Caco-2 (cell line): ENCODE measurements around the gene IMMP2L. TPM values are rescaled to one million over a fixed set of nuclear protein-coding genes. Genes with fewer than 3 reads are reported as not detected.

Source experiments
- BruUV-seq: library from RNA; stranded (reverse); fragments of 400-500 nt; replicated peaks from 2 replicates; lab custom pipeline; 2021; lab: Mats Ljungman, UMichigan
- CTCF ChIA-PET: fragments of 300-600 bp; sonication (Branson Sonifier 250); formaldehyde crosslinking; loops from one replicate; lab custom pipeline; 2022; ENCODE audit warnings: antibody characterized with exemption; lab: Charles Lee
- POLR2A ChIA-PET: fragments of 300-600 bp; sonication (Branson Sonifier 250); formaldehyde crosslinking; loops from one replicate; lab custom pipeline; 2022; ENCODE audit warnings: antibody characterized with exemption; lab: Charles Lee
- DNase-seq, 2 experiments: peaks; one replicate each; pipeline versions ENCODE4 v3.0.0 to v3.0.0-alpha.2; 2020 to 2022
- H3K27me3 ChIP-seq: replicated peaks from 2 replicates; pipeline ENCODE4 v1.6.0; 2011; ENCODE audit warnings: low read length; ENCODE audit not compliant: control insufficient read depth, insufficient read depth
- H3K36me3 ChIP-seq: 2 replicates; pipeline ENCODE4 v1.5.1; 2011; ENCODE audit warnings: low read length; ENCODE audit not compliant: control insufficient read depth, insufficient read depth
- H3K4me1 ChIP-seq: fragments of 250-450 bp; sonication (Bioruptor Pico); 2 replicates; pipeline ENCODE4 v1.5.1; 2020; ENCODE audit warnings: mild to moderate bottlenecking
- H3K4me3 ChIP-seq: 2 replicates; pipeline ENCODE4 v1.5.1; 2011; ENCODE audit warnings: low read depth, mild to moderate bottlenecking, control low read depth, low read length
- H3K9me3 ChIP-seq: fragments of 250-450 bp; sonication (Bioruptor Pico); 2 replicates; pipeline ENCODE4 v1.5.1; 2020; ENCODE audit warnings: mild to moderate bottlenecking, moderate library complexity
- H3K27ac Mint-ChIP-seq: one replicate; pipeline ENCODE4 v1.8.0; 2022; ENCODE audit warnings: mixed read lengths; ENCODE audit not compliant: unreplicated experiment
- H3K27me3 Mint-ChIP-seq: one replicate; pipeline ENCODE4 v1.8.0; 2022; ENCODE audit warnings: mixed read lengths; ENCODE audit not compliant: insufficient read depth, unreplicated experiment
- H3K36me3 Mint-ChIP-seq: one replicate; pipeline ENCODE4 v1.8.0; 2022; ENCODE audit warnings: mild to moderate bottlenecking, mixed read lengths; ENCODE audit not compliant: insufficient read depth, unreplicated experiment
- H3K4me1 Mint-ChIP-seq: one replicate; pipeline ENCODE4 v1.8.0; 2022; ENCODE audit warnings: low read depth, mixed read lengths; ENCODE audit not compliant: unreplicated experiment
- H3K4me3 Mint-ChIP-seq: one replicate; pipeline ENCODE4 v1.8.0; 2022; ENCODE audit warnings: mild to moderate bottlenecking, moderate library complexity, mixed read lengths; ENCODE audit not compliant: unreplicated experiment
- H3K9me3 Mint-ChIP-seq: one replicate; pipeline ENCODE4 v1.8.0; 2022; ENCODE audit warnings: mixed read lengths; ENCODE audit not compliant: unreplicated experiment
- CTCF ChIP-seq, 2 experiments: fragments of 200-600 bp in 1 of 2; IDR thresholded peaks; 1 replicate in 1 of 2; 2 replicates in 1 of 2; pipeline versions ENCODE4 v1.5.1 to v1.8.0; 2011 to 2022; ENCODE audit warnings: antibody characterized with exemption in 1 of 2, control low read depth in 1 of 2, inconsistent platforms in 1 of 2, low read depth in 1 of 2, low read length in 1 of 2, mild to moderate bottlenecking in 1 of 2, moderate library complexity in 1 of 2; ENCODE audit not compliant: insufficient read depth in 1 of 2, severe bottlenecking in 1 of 2, unreplicated experiment in 1 of 2
- intact Hi-C: fragments of 100-400 bp; cut with micrococcal nuclease; formaldehyde crosslinking; loops from one replicate; pipeline ENCODE4 v1.10.0; 2022; ENCODE audit not compliant: unreplicated experiment
- total RNA-seq: library from RNA; stranded (reverse); gene quantifications from 2 replicates; pipeline ENCODE4 v1.2.3, GENCODE V29; 2022

IMMP2L gene
- total RNA-seq, 1 experiment from 2014 or later, result 9.5 TPM

GRCh38 chr7:111224354-111225231, 337.7 kb downstream of the IMMP2L start:
- POLR2A ChIA-PET, result no interaction called here
- Mint-ChIP-seq H3K9me3 (no peaks in the 10 kb centered on the region), H3K27ac (no peak overlapping the region)

GRCh38 chr7:111223802-111224253, 338.5 kb downstream of the IMMP2L start:
- no peak overlapping the region for H3K27ac Mint-ChIP-seq
- no TSS peak for BruUV-seq
- no peak overlapping the region for H3K4me3 ChIP-seq
- no peaks in the 10 kb centered on the region for H3K36me3 ChIP-seq
- H3K9me3 Mint-ChIP-seq, result no peaks in the 10 kb centered on the region
- H3K4me1 ChIP-seq, result no peaks in the 10 kb centered on the region
- ChIA-PET CTCF (no interaction called here), POLR2A (no interaction called here)
- no peaks in the 10 kb centered on the region for H3K4me1 Mint-ChIP-seq
- no peaks in the 10 kb centered on the region for H3K9me3 ChIP-seq
- H3K4me3 Mint-ChIP-seq, result no peak overlapping the region
- no peaks in the 10 kb centered on the region for H3K27me3 Mint-ChIP-seq
- no peaks in the 10 kb centered on the region for H3K27me3 ChIP-seq
- intact Hi-C loops, result no loop called here
- no peaks in the 10 kb centered on the region for H3K36me3 Mint-ChIP-seq
- TF ChIP-seq CTCF (IDR thresholded peaks at IDR 0.05; ENCODE audit: insufficient read depth in 1 of 2, low read depth in 1 of 2, low read length in 1 of 2, severe bottlenecking in 1 of 2, unreplicated experiment in 1 of 2), result no peak
- no peak for DNase-seq

More at GRCh38 chr7:111224354-111225231, 337.7 kb downstream of the IMMP2L start:
- no peak for DNase-seq
- no peaks in the 10 kb centered on the region for H3K36me3 ChIP-seq
- no TSS peak for BruUV-seq
- no peak overlapping the region for H3K4me3 ChIP-seq
- no peaks in the 10 kb centered on the region for H3K27me3 ChIP-seq
- TF ChIP-seq CTCF (IDR thresholded peaks at IDR 0.05; ENCODE audit: insufficient read depth in 1 of 2, low read depth in 1 of 2, low read length in 1 of 2, severe bottlenecking in 1 of 2, unreplicated experiment in 1 of 2), result no peak
- peaks cover 4% of the 10 kb centered on the region; the same call in 1 of the 2 replicates for H3K4me1 ChIP-seq
- peaks cover 5% of the 10 kb centered on the region for H3K4me1 Mint-ChIP-seq
- H3K36me3 Mint-ChIP-seq, result no peaks in the 10 kb centered on the region
- CTCF ChIA-PET, result no interaction called here
- intact Hi-C loops, result no loop called here
- H3K27me3 Mint-ChIP-seq, result no peaks in the 10 kb centered on the region
- H3K9me3 ChIP-seq, result no peaks in the 10 kb centered on the region
- H3K4me3 Mint-ChIP-seq, result no peak overlapping the region

- ChIA-PET CTCF (no interaction called here), POLR2A (no interaction called here)
- Histone ChIP-seq H3K9me3 (no peaks in the 10 kb centered on the region), H3K4me3 (no peak overlapping the region), H3K27me3 (no peaks in the 10 kb centered on the region), H3K4me1 (no peaks in the 10 kb centered on the region), H3K36me3 (no peaks in the 10 kb centered on the region)
- Mint-ChIP-seq H3K36me3 (no peaks in the 10 kb centered on the region), H3K4me3 (no peak overlapping the region), H3K4me1 (no peaks in the 10 kb centered on the region), H3K9me3 (no peaks in the 10 kb centered on the region), H3K27me3 (no peaks in the 10 kb centered on the region), H3K27ac (no peak overlapping the region)
- intact Hi-C loops, result no loop called here
- no TSS peak for BruUV-seq
- TF ChIP-seq CTCF (IDR thresholded peaks at IDR 0.05; ENCODE audit: insufficient read depth in 1 of 2, low read depth in 1 of 2, low read length in 1 of 2, severe bottlenecking in 1 of 2, unreplicated experiment in 1 of 2), result no peak
- DNase-seq, result no peak
Measured at GRCh38 chr7:111215550-111215949, 346.7 kb downstream of the IMMP2L start.
